Activated CD4-positive, alpha-beta T cell treated with anti-CD3 and anti-CD28 coated beads, Interleukin-2, Interleukin-6, amounts not matched to agents 100 ng/mL and 50 ng/mL, durations not matched to agents 16 hours and 8 hours (primary cell): ENCODE data around the gene GNAQ.

ENCODE experiments used
- DNase-seq: peaks from one replicate; pipeline ENCODE4 v3.0.0-alpha.2; 2020

Gene GNAQ

DNA sequence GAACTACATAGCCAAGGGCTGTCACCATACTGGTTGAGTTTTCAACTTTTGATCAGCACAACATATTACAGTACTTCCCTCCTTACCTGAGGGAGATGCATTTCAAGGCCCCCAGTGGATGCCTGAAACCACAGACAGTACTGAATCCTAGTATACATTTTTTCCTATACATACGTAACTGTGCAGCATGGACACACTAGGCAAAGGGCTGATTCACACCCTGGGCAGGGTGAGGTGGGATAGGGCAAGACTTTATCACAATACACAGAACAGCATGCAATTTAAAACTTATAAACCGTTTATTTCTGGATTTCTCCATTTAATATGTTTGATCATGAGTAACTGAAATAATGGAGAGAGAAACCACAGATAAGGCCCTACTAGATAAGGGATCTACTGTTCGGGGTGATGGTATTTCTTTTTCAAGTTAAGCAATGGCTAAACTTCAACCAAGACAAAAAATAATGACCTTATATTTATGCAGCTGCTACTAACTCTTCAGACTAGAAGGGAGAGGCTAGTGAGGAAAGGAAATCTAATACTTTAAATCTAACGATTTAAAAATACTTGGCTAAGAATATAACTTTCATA is 196.6 kb downstream of the GNAQ start:
- no peak for DNase-seq

DNA sequence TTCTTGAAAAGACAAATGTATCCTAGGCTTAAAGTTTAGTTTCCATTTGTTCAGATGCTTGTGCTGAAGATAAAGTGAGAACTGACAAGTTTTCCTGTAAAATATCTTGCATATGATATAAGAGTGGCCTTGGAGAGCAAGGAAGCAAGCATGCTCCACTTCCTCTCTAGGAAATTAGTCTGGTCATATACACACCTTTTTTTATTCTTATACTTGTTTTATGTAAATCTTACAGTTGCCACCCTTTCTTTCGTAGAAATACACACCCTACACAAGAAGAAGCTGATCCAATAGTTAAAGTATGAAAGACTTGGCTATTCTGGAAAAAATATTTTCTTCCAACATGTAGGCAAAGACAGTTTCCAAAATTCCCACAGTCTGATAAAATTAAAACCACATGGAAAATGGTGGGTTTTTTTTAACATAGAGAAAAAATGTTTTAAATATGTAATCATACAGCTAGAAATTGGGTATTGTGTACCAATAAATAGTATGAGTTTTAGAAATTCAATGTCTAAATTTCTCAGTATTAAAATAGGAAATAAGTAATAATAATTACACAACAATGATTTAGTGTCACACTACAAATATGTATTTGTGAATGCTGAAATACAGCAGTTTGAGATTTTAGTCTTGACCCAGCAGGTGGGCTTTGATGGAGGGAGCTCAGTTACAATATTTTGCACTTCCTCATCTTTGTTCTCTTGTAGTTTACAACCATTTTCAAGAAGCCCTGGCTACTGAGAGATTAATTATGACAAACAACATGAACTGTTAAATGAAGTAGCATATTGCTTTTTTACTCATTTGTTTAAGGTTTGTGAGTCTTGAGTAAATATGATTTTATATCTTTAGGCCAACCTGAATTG is 197.8 kb downstream of the GNAQ start:
- DNase-seq, result no peak

DNA sequence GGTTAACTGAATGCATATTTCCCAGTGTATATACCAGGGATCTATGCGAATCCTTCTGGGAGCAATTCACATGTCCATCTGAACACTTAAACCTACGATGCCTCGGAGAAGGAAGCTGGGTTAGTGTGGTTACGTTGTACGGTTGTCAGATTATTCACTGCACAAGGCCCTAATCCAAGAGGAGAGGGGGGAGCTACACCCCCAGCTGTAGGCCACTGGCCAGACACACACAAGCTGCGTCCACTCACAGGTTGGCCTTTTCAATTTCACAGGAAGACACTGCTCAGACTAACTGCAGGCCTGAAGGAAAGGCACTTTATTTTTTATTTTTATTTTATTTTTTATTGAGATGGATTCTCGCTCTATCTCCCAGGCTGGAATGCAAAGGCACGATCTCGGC is 199.0 kb downstream of the GNAQ start:
- no peak for DNase-seq

DNA sequence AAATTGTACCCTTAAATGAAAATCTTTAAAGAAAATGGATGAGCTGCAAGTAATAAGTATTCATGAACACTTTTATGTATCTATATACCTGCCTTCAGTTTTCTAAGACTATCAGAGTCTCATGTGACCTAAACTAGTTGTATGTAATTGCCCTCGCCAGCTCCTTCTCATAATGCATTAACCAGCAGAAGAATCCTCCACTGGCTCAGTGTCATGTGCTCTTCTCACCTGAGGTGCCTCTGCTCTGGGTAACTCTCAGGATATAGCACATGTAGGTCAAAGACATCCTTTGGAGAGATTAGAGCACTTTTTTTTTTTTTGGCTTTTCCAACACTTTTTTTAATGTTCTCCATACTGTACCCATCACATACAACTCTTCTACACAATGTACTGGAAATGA is 199.8 kb downstream of the GNAQ start:
- DNase-seq, result no peak

DNA sequence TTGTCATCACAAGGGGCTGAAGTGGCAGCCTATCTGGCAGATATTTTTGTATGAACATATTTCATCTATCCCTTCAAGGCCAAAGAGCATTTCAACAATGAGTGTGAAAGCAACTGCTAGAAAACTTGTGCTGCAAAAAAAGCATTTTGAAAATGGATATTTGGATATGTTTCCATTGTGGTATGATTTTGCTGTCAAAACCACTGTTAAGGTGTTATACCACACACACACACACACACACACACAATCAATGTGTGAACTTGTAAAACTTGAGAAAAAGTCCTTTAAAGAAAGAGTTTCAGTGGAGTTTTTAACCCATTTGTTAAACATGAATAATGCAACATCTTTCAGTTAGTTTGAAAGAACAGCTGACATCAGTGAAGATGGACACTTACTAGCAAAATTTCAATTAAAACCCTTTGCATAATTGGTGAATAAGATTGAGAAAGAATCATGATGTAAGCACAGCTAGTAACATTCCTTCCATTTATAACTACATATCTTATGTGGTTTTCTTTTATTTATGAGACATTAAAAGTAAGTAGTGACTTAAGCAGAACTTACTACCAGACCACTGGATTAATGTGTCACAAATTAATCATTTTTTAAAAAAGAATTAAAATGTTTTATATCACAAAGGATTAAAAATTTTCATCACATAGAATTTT is 200.9 kb downstream of the GNAQ start:
- no peak for DNase-seq

DNA sequence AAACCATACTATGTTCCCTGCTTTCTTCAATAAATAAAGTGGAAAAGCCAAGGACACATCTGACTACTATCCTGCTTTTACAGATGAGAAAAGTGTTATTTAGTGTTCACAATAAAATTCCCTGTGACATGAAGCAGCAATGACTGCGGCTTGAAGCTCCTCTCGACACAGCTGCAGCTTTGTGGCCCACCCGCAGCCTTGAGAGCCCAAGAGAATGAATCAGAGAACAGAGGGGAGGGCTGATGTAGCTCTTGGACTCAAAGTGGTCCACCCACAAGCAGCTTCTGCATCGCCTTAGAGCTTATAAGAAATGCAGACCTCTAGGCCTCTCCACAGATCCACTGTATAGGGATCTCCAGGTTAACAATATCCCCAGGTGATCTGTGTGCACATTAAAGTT is 202.2 kb downstream of the GNAQ start:
- no peak for DNase-seq

DNA sequence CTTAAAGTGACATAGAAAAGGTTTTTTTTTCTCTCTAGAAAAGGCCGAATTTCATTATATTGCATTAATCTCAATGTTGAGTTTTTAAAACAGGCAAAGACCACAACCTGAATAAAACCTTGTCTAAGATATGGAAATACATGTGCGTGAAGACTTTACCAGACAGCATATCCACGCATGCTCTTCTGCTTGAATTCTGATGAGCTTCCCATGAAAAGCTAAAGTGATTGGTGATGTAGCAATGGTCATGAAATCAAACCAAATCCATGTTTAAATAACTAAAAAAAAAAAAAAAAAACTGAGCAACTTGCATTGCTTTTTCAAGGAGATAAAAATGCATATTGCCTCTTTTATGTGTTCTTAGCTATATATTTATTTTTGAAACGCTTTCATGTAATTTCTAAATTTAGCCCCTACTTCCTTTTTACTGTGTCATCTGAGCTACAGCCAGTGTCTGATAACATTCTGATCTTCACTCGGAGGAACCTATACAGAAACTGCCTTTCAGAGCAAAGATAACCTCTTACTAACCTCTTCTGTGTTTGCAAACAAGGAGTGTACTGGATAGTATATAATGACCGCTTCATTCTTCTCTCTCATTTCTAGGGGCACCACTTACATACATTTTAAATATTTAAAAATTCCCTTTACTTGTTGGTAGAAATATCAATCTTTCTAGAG is 204.4 kb downstream of the GNAQ start:
- DNase-seq, result no peak

DNA sequence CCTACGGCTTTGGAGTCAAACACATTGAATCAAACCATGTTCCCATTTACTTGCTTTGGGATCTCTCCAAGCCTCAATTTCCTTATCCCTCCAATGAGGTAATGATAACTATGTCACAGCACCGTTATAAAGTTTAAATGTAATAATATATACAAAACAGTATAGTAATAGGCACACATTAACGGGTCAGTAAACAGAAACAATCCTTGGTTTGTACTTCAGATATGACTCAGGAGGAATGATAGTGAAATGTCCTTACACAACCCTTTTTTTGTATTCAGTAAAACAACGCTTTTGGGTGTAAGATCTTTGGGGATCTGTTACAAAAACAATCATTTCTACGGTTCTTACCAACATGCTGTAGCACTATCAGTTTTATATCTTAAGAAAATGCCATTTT is 205.0 kb downstream of the GNAQ start:
- no peak for DNase-seq

DNA sequence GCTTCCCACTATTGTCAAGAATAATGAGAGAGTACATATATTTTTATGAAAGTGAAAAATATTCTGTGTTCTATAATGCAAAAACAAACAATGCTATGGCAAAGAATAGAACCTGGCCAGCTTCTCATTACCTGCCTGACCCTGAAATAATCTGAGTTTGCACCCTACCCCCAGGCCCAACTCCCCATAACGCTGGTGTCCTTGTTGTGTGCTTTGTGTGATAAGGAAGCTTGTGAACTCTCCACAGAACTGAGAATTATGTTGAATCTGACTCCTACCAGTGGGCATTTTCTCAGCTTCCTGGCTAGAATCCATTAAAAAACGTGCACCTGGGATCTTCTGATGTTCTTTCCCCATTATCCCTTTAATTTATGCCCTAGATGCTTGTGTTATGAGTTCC is 205.5 kb downstream of the GNAQ start:
- DNase-seq, result no peak

DNA sequence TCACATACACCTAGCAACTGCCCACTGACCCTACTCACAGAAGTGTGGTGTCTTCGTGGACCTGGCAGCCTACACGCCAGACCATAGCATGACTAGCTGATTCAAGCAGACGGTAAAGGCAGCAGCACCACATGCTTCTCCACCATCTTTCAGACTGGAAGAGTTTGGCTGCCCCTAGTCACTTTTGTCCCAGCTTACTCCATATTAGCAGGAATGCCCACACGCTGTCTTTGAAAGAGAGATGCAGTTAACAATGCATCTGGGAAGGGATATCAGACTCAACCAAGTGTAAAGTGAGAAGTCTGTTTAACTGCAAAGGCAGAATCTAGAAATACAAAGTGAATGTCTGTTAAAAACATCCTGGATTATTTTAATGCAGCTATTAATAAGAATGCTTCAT is 206.2 kb downstream of the GNAQ start:
- DNase-seq, result no peak

DNA sequence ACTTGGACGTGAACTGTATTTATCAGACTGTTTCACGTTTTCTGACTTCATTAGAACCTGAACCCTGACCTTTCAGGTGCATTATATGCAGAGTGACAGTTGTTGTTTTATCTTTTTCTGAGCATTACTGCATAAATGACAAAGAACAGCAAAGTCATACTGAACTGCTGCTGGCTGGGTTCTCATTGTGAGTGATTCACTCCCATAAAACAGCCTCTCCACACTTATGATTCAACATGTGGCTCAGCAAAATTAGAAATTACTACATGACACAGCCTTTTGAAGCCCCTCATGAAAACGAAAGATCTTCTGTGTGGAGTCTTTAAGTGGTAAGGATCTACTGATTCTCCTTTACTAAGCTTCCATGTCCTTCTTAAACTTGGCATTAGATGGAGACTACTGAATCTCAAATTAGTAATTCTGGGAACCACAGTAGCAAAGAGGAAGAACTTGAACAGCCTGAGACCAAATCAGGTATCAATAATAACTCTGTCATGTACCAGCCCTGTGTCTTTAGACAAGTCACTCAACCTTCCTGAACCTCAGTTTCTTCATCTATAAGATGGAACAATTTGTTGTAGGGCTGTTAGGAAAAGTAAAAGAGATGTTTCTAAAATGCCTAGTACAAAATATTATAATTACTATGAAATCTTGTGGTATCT is 211.2 kb downstream of the GNAQ start:
- DNase-seq, result peak; percentile 59

DNA sequence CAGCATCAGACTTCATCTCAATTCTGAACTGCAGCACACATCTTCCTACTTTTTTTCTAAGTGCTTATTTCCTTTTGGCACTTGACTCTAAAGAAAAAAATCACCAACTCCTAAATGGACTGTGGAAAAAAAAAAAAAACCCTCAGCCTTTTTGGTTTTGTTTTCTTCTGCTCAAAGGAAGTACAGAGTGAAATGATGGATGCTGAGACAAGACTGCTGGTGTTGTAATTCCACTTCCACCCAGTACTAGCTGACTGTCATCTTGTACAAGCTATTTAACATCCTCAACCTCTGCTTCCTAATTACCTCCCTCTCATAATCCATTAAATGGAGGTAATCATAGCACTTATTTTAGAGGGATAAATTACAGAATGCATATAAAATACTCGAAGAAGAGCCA is 212.0 kb downstream of the GNAQ start:
- peak; percentile 20 for DNase-seq

DNA sequence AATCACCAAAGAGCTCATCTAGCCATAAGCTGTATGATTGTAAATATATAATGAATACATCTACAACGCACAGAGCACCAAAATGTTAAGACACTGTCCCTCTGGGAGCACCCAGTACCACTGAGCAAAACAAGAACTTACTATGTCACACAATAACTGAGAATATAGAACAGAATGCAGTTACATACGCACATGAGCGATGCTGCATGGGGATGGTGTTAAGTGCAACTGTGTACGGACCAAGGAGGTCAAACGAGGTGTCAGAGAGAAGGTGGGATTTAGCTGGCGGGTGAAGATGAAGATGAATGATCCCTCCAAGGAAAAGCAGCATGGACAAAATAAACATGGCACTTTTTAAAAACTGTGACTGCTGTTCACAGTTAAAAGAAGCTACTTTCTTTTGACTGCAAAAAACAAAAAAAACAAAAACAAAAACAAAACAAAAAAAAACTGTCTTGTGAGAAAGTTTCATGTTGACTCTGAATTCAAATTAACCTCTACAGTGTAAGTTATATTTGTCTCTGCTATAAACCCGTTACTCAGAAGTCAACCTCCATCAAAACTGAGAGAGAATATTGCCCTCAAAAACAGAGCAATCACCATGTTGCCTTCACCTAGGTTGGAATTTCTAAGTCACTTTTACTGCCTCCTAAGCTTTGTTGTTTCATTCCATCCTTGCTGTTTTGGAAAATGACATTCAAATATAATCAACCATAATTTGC is 213.9 kb downstream of the GNAQ start:
- DNase-seq, result no peak

DNA sequence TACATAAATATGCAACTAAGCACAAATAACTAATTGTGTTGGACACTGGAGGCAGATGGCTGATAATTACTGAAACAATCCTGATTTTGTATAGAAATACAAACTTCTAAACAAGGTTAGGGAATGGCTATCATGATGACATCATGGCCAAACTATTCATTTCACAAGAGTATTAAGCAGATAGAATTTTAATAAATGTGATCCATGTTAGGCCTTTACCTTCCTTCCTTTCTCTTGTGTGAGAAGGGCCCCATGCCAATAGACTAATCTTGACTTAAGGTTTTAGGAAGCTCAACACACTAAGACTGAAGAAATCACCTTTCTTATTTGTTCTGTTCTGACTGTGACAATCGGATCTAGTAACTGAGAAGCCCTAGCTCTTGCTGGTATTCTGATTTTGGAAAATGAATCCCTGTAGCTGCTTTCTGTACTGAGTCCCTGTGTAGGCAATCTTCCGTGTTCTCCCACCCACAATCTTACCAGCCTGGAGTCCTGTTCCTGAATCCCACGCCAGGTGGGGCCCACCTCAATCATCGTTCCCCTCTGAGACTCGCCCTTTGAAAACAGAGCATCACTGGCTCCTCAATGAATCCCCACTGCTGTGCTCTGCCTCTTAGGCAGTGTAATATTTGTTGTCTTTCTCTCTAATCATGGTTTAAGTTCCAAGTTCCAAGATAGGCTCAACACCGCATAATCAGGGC is 214.8 kb downstream of the GNAQ start:
- no peak for DNase-seq

DNA sequence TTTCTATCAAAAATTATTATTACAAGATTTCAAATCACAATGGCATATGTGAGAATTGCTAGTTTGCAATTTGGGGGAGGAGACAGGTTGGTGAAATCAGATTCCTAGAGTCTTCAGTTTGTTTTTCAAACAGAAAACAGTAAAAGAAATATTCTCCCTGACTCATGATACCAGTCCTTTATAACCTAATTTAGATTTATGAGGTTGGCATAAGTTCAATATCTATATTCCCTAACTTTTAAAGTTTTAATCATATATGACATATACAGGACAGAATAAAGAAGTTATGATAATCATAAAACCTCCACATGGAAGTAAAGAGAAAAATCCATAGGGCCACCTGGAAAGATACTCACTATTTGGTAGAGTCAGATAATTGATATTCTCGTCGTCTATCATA is 216.4 kb downstream of the GNAQ start:
- DNase-seq, result no peak

DNA sequence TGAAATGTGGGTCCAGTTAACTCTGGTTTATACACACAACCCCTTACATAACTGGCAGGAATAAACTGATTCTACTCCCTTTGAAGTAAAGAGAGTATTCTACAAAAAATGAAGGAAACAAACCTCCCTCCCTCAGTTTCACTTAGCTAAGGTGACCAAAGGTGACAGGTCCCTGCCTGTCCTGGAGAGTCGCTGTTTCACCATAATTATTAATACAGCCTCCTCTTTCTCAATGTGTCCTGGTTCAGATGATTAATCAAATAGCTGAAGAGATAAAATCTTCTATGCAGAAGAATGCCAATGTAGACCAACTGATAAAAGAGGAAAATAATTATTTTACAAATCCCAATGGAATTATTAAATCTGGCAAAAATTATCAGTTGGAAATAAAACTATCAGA is 219.8 kb downstream of the GNAQ start:
- DNase-seq, result no peak

DNA sequence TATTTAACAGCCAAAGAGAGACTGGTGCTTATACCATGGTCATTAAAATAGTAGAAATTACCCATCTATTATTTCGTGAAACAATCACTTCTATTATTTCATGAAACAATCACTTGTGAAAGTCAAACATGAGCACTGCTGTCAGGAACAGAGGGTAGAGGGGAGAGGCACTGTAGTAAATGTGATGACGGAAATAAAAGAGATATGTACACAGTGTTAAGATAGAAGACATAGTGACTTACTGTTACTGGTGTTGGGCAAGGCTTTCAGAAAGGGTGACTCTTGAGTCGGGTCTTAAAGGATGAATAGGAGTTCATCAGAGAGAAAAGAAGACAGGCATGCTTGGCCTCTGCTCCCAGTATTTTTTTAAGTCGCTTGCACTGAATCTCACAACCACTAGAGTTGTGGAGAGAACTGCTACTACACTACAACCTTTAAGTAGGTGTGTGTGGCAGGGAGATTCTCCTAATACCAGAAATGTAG is 220.9 kb downstream of the GNAQ start:
- DNase-seq, result no peak

DNA sequence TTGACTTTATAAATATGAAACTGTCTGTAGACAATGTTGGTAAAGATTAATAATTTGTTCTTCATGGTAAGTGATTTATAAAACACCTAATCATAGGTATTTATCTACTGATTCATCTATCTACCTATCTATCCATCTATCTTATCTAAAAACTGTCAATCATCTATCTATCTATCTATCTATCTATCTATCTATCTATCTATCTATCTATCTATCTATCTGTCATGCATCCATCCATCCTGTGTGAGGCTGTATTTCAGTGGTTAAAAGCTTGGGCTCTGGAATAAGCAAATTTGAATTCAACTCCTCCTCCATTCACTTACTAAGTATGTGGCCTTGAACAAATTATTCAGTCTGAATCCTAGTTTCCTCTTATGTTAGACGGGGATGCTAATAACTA is 221.6 kb downstream of the GNAQ start:
- no peak for DNase-seq

DNA sequence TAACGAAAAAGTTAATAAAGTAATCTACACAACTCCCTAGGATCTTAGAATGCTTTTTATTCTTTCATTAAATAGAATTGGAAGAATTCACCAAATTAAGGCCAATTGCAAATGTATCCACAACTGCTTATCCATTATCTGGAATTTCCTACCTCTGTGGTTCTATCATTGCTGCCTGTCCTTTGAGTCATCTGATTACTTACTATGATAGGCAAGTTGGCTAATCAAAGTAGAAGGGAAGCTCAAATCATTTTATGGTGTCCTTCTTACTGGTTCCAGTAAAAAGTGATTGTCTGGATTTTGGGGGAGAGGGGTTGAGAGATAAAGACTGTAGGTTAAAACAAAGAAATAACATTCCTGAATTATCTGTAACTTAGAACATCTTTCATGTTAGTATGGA is 222.1 kb downstream of the GNAQ start:
- no peak for DNase-seq

DNA sequence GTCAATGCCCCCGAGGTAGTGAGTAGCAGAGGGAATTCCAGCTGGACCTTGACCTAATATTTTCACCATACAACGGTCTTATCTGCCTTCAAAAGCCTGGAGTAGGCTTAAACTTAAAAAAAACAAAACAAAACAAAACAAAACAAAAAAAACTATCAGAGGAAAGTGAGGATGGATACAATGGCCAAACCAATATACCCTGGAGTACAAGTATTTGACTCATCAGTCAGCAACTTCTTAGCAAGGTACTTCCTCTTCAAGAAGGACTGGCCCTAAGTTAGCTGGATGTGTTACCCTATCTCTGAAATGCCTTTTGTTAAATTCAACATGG is 222.9 kb downstream of the GNAQ start:
- DNase-seq, result no peak

DNA sequence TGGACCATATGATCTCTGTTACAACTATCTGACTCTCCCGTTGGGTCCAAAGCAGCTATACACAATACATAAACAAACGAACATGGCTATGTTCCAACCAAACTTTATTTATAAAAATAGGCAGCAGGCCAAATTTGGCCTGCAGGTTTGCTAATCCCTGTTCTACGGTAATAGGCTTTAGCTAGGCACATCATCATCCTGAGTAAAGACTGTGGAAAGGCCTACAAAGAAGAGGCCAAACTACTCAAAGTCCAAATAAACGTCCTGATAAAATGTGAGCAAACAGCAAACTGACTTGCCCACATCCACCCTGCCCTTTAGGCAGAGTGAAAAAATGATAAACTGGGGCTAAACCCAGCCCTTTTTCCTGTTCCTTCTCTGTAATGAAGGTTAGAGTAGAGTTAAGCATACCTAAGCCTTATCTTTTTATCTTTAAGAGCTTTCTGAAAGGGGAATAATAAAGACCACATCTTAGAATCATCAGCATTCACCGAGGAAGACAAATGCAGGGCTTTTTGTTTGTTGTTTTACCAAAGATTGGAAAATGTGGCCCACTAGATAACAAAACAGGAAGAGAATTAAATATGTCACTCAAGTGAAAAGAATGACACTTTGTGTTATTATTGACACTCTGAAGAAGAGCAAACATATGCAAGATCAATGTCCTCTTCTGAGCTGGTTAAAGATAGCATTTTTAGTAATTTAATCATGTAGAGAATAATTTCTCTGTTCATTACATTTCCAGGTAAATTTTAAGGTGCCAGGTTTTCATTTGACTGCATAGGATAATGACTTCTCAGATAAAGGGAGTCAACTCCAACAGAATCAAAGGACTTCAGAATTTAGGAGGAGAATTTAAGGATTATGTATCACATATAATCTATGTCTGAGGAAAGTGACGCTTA is 223.5 kb downstream of the GNAQ start:
- DNase-seq, result no peak
